ENCODE measurements around the gene YAE1.

DNA sequence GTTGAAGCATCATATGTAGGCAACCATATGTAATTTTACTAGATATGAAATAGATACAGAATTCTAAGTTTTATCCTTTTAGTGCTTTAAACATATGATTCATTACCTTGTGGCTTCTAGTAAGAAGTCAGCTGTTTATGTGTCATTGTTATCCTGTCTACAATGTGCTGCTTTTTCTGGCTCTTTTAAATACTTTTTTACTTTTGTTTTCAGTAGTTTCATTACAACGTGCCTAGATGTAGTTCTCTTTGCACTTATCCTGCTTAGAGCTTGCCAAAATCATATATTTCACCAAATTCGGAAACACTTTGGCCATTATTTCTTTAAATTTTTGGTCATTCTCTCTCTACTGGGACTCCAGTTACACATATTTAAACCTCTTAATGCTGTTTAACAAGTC lies 26.4 kb downstream of the YAE1 start:
- TF ChIP-seq, protein P1, sequence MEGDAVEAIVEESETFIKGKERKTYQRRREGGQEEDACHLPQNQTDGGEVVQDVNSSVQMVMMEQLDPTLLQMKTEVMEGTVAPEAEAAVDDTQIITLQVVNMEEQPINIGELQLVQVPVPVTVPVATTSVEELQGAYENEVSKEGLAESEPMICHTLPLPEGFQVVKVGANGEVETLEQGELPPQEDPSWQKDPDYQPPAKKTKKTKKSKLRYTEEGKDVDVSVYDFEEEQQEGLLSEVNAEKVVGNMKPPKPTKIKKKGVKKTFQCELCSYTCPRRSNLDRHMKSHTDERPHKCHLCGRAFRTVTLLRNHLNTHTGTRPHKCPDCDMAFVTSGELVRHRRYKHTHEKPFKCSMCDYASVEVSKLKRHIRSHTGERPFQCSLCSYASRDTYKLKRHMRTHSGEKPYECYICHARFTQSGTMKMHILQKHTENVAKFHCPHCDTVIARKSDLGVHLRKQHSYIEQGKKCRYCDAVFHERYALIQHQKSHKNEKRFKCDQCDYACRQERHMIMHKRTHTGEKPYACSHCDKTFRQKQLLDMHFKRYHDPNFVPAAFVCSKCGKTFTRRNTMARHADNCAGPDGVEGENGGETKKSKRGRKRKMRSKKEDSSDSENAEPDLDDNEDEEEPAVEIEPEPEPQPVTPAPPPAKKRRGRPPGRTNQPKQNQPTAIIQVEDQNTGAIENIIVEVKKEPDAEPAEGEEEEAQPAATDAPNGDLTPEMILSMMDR (IDR thresholded peaks at IDR 0.05), result no peak
- TF ChIP-seq POLR2A (IDR thresholded peaks at IDR 0.05), result no peak
